Stimulated activated naive CD8-positive, alpha-beta T cell treated with anti-CD3 and anti-CD28 coated beads, Interleukin-15, Interleukin-2, amounts not matched to agents 100 U/mL and 50 U/mL, for 24 hours (primary cell): ENCODE measurements around the gene TMEM119.
"Not testable (repeated sequence)": the region's sequence is repeated elsewhere in the genome, so short reads cannot be mapped to it uniquely, and the experiment has no call there.

ENCODE experiments used
- ATAC-seq: fragments of 150-1000 bp; cut with Tn5 transposase; one replicate; pipeline ENCODE4 v1.10.0; 2021
- DNase-seq: peaks from one replicate; pipeline ENCODE4 v3.0.0; 2021

TMEM119 gene

GRCh38 chr12:108582978-108583770 is 14.7 kb downstream of the TMEM119 start:
- DNase-seq (no peak), ATAC-seq (no peak)

- DNase-seq (no peak), ATAC-seq (no peak)
Measured at GRCh38 chr12:108582509-108582908, 15.4 kb downstream of the TMEM119 start.

GRCh38 chr12:108581311-108582227 is 16.3 kb downstream of the TMEM119 start:
- no peak for DNase-seq

GRCh38 chr12:108580531-108580930 is 17.4 kb downstream of the TMEM119 start:
- DNase-seq (no peak), ATAC-seq (no peak)

More at GRCh38 chr12:108581311-108582227, 16.3 kb downstream of the TMEM119 start:
- no peak for ATAC-seq

DNA sequence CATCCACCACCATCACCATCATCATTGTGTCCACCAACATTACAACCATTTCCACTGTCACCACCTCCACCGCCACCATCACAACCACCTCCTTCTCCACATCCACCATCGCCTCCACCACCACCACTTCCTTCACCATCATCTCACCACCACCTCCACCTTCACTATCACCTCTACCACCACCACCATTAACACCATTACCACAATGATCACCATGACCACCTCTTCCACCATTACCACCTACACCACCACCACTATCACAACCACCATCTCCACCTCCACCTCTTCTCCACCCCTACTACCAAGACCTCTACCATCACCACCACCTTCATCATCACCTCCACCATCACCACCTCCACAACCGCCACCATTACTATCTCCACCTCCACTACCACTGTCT is 19.1 kb downstream of the TMEM119 start:
- ATAC-seq: no peak

DNA sequence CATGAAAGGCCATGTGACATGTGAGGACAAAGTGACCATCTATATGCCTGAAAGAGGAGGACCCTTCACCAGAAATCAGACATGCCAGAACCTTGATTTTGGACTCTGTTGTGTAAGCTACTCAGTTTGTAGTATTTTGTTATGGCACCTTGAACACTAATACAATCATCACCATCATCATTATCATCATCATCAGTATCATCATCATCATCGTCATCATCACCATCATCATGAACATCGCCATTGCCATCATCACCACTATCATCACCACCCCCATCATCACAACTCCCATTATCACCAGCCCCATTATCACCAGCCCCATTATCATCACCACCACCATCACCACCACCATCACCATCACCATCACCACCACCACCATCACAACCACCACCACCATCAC is 19.6 kb downstream of the TMEM119 start:
- no peak for ATAC-seq
- no peak for DNase-seq

More for the DNA sequence above, 19.1 kb downstream of the TMEM119 start:
- DNase-seq: no peak

DNA sequence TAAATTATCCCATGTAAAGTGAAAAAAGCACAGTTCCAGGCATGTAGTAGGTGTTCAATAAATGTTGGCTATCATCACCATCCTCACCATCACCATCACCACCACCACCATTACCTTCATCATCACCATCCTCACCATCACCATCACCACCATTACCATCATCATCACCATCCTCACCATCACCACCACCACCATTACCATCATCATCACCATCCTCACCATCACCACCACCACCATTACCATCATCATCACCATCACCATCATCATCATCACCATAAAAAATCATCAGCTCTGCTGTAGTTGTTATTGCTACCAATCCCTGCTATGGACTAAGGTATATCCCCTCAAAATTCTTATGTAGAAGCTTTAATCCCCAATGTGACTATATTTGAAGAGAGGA is 20.4 kb downstream of the TMEM119 start:
- DNase-seq (no peak), ATAC-seq (no peak)

GRCh38 chr12:108576660-108577234 is 21.1 kb downstream of the TMEM119 start:
- ATAC-seq (no peak), DNase-seq (no peak)

DNA sequence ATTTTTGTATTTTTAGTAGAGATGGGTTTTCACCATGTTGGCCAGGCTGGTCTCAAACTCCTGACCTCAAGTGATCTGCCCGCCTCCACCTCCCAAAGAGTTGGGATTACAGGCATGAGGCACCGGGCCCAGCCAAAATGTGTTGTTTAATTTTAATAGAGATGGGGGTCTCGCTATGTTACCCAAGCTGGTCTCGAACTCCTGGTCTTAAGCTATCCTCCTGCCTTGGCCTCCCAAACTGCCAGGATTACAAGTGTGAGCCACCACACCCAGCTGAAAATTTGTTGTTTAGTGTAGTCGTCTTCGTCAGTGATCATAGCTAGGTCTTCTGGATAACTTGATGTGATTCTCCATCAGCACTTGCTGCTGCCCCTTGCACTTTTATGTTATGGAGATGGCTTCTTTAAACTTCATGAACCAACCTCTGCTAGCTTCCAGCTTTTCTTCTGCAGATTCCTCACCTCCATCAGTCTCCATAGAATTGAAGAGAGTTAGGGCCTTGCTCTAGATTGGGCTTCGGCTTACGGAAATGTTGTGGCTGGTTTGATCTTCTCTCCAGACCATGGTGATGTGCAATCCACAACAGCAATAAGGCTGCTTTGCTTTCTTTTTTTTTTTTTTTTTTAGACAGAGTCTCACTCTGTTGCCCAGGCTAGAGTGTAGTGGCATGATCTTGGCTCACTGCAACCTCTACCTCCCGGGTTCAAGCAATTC is 22.5 kb downstream of the TMEM119 start:
- DNase-seq (no peak), ATAC-seq (no peak)

- not testable (repeated sequence) for DNase-seq, ATAC-seq
Measured at GRCh38 chr12:108574276-108574675, 23.6 kb downstream of the TMEM119 start.

DNA sequence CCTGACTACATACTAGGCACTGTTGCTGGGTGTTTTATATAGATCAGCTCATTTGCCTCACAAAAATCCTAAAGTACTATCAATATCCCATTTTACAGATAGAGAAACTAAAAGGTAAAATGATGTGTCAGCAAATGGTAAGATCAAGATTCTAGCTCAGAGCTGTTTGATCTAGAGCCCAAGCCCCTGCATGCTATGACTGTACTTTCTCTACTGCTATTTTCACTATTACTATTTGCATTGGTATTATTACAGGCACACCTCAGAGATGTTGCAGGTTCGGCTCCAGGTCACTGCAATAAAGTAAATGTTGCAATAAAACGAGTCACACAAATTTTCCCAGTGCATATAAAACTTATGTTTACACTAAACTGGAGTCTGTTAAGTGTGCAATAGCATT is 24.6 kb downstream of the TMEM119 start:
- peak; percentile 62 for ATAC-seq

DNA sequence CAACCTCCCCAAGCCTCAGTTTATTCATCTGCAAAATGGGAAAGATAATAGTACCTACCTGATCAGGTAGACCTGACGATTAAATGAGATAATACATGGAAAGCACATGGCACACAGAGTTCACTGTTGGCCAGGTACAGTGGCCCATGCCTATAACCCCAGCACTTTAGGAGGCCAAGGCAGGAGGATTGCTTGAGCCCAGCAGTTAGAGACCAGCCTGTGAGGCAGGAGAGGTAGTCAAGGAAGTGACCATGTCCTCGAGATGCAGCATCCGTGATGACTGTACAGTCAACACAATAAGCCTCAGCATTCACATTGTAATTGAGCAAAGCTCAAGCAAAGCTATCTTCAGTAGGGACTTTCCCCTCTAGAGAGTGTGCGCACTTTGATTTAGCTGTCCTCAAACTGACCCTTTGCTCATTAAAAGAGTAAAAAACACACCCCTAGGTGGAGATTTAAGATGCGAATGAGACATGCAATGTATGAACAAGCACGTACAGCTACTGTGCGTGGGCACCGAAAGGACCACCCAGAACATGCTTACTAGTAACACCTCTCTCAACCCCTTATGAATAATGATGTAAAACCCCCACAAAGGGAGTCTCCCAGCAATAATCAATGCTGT is 25.6 kb downstream of the TMEM119 start:
- no peak for DNase-seq
- ATAC-seq: no peak

More for the DNA sequence above, 24.6 kb downstream of the TMEM119 start:
- DNase-seq: no peak

- no peak for ATAC-seq
- DNase-seq: no peak
Measured at GRCh38 chr12:108571609-108572165, 26.2 kb downstream of the TMEM119 start.

GRCh38 chr12:108570743-108571608 is 26.9 kb downstream of the TMEM119 start:
- DNase-seq (no peak), ATAC-seq (no peak)

DNA sequence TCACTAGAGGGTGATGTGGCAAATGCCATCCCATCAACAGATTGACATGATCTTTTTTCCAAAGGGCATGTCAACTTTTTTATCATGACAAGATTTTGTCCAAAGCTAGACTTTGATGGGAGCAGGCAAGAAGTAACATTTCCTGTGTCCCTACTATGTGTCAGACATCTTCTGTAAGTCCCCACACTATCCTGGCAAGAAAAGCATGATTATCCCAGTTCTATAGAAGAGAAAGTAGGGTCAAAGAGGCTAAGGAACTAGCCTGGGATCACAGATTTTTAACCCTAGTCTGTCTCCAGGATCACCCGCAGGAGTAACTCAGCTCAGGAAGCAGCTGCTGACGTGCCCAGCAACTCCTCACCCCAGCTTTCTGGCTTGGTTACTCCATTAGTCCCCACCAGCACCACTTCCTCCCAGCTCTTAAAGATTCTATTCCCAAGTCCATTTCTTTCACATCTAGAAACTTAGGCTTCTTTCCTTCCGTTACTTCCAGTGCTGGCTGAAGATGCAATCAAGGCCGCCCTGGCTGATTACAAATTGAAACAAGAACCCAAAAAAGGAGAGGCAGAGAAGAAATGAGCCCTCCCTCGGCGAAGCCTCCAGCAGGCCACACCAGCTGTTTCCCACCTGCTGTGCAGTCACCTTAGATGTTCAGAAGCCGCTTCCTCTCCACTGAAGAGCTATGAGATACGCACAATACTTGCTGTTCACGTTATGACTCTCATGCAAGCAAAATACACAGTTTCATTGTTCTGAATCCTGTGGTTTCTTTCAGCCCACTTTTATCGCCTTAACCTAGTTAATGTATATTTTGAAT is 29.3 kb downstream of the TMEM119 start:
- peak; percentile 90 for ATAC-seq
- peak; percentile 57 for DNase-seq

- DNase-seq (no peak), ATAC-seq (no peak)
Measured at GRCh38 chr12:108567406-108568337, 30.2 kb downstream of the TMEM119 start.

- no peak for DNase-seq
- ATAC-seq: no peak
Measured at GRCh38 chr12:108566452-108566851, 31.4 kb downstream of the TMEM119 start.

- ATAC-seq (no peak), DNase-seq (peak; percentile 71)
Measured at GRCh38 chr12:108565976-108566375, 31.9 kb downstream of the TMEM119 start.
